GM18502 (cell line): ENCODE measurements around the gene PPP2R5E.
"Not testable (repeated sequence)": the region's sequence is repeated elsewhere in the genome, so short reads cannot be mapped to it uniquely, and the experiment has no call there.

ENCODE experiments used
- ATAC-seq: cut with Tn5 transposase; IDR thresholded peaks from one replicate; pipeline ENCODE4 v1.9.1; 2021; ENCODE audit warnings: mild to moderate bottlenecking; ENCODE audit not compliant: unreplicated experiment, poor library complexity

The PPP2R5E gene

DNA sequence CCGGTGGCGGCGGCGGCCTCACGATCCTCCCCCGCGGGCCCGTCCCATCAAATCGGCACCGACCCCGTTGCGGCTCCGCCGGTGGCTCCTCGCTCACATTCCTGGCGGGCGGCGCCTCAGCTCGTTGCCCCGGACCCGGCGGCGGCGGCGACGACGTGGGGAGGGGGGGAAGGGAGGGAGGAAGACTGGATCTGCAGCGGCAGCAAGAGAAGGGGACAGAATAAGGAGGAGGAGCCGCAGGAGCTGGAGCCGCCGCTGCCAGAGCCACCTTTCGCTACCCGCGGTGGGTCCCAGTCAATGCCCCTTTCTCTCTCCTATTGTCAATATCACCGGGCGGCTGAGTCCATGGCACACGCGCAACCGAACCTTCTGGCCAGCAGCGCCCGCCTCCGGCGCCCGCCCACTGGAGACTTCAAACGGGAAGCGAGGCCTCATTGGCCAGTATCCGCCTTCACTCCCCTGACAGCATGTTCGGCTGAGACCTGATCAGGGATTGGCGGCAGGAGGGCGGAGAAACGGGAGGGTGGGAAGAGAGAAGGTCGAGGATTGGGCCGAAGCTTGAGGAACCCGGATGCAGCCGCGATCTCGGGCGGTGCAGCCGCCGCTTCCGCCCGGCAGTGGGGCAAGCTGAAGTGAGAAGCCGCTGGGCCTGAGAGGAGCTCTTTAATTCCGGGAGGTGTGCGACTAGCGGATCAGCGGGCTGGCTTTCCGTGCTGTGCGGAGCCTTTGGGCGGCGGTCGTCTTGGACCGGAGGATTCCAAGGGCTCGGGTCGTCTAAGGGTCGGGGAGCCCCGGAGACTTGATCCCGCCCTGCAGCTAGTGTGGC is at the start of gene PPP2R5E:
TSS of gene PPP2R5E (minus strand) at position 378 of the 826 bp plus-strand sequence. CDS start 3,692 bp downstream, outside the sequence.
- ATAC-seq, result peak; percentile 96

DNA sequence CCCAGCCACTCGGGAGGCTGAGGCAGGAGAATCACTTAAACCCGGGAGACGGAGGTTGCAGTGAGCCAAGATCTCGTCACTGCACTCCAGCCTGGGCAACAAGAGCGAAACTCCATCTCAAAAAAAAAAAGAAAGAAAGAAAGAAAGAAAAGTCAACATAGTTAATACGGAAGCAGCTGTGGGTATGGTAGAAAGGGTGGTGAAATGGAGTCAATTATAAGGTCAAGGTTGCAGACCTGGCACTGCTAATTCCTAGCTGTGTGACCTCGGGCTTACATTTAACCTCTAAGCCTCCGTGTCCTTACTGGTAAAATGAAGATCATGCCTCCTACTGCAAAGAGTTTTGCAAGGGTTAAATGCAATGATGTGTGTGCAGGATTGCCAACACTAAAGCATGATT is 39.9 kb upstream of the PPP2R5E start:
- not testable (repeated sequence) for ATAC-seq

DNA sequence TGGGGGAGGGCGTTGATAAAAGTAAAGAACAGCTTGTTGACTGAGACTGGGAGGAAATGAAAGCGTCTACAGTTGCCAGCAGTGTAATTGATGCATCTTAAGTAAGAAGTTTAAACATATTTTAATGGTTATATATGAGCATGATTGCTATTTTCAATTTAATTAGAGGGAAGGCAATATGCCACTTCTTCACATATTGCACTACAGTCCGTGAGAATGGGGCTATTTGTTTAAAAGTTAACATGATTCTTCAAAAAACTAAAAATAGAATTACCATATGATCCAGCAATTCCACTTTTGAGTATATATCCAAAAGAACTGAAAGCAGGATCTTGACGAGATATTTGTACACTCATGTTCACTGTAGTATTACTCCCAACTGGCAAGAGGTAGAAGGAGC is 38.3 kb upstream of the PPP2R5E start:
- no peak for ATAC-seq

DNA sequence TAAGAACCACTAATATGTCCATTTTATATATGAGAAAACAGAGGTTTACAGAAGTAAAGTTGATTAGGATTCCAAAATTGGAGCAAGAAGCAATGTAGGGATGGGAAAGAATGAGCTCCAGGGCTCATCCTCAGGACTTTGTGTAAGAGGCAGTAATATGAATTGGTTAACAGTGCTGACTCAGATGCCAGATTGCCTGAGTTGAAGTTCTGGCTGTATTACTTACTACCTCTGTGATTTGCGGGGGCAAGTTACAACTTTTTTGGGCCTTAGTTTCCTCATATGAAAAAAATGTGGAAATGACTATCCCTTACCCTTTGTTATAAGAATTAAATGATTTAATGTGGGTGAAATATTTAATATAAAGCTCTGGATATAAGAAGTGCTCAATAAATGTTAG is 35.1 kb upstream of the PPP2R5E start:
- no peak for ATAC-seq

DNA sequence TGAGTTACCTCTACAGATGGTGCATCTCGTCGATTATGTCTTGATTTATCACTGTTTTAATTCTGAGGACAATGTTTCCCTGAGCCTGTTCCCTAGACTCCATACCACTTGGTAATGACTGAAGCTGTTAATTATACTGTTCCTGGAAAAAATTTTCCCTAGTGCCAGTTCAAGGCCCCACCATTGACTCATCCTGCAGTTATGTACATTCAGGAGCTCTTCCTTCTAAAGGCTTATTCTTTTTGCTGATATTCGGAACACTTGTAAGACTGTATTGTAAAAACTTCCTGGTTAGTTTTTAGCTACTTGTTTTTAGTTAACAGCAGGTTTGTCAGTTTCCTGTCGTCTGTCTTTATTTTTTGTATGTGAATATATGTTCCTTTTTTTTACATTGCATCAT is 30.4 kb upstream of the PPP2R5E start:
- no peak for ATAC-seq

DNA sequence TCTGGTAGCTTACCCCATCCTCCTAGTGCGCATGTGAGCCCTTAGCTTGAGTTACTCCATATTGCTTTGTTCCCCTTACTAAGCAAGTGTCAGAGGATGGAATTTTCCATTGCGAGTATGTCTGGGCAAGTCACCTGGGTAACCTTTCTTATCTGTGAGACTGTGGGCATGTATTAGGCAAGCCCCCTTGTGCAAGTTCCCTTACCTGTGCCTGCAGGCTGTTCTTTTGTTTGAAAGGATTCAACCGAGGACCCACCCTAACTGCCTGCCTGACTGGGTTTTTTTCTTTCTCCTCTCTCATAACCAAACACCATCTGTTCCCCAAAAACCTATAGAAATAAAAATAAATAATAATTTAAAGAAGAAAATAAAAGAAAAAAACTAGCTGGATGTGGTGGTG is 22.3 kb upstream of the PPP2R5E start:
- ATAC-seq, result no peak

DNA sequence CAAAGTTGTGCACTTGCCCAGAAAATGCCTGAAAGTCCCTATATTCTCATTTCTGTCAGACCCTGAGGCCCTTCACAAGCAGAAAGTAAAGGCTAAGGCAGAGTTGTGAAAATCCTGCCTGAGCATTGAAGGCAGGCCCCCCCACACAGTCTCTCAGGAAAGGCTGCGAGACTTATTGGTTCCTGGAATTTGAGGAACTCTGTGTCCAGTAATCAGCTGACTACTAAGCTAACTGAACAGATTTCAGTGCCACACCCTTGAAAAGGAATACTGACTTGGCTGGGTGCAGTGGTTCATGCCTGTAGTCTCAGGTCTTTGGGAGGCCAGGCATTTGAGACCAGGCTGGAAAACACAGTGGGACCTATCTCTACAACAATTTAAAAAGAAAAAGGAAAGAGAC is 21.1 kb upstream of the PPP2R5E start:
- ATAC-seq, result no peak

DNA sequence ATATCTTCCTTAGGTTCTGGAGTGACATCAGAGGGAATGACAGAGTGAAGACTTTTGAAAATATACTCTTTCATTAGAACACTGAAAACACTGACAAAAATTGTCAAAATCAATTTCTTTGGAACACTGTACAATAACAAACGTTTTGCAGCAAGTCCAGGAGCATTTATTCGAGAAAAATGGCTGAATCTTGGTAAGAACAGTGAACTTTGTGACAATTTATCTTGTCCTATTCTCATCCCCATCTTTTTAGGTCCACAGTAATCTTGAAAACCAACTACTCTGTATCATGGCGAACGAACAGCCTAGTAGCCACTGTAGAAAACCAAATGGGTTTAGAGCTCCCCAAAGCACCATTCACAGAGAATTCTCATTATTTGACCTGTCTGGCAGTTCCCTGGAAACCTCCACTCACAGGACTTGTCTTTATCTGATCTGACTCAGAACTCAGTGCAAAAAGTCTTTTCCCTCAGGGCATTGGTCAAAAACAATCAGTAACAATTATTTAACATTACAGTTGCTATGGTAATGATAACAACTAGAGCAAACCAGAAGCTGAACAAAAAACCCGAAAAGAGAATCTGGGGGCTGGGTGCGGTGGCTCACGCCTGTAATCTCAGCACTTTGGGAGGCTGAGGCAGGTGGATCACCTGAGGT is 20.3 kb upstream of the PPP2R5E start:
- no peak for ATAC-seq

DNA sequence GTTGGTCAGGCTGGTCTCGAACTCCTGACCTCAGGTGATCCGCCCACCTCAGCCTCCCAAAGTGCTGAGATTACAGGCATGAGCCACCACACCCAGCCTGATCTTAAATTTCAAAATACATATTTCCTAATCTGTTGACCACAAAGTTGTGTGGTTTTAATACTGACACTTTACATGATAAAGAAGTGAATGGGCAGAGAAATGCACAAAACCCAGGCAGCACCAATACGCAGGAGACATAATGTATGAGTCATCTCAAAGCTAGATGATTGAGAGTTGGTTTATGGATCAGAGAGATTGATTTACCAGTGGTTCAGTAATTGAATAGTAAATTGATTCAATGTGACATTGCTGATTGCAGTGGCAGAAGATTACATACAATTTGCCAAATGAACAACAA is 19.2 kb upstream of the PPP2R5E start:
- no peak for ATAC-seq

DNA sequence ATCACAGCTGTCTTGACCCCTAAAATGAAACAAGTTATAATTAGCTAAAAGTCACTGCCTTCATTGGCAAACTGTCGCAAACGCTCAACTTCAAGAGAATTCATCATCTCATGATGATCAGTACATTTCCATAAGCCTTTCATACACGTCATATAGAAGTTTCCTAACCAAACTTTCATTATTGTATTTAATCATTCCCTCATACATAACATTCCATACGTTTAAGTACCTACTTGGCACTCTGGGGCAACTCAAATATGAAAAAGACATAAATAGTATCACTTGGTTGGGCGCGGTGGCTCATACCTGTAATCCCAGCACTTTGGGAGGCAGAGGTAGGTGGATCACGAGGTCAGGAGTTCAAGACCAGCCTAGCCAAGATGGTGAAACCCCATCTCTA is 12.4 kb upstream of the PPP2R5E start:
- ATAC-seq, result no peak

DNA sequence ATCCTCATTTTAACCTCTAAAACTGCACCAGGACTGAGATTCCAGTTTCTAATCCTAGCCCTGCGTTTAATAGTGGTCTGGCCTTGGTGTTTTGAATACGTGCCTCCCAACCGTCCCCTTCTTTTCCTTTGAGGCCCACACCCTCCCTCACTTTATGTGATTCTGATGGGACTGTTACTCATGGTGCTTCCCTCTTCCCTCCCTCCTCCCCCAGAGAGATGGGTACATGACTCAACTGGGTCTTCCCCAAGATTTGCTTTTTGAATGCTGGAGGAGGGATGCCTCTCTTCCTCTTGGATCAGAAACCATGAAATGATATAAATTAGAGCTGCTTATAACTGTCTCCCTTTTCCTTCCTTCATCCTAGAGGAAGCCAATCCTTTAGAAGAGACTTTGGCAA is 8.2 kb upstream of the PPP2R5E start:
- ATAC-seq, result no peak

DNA sequence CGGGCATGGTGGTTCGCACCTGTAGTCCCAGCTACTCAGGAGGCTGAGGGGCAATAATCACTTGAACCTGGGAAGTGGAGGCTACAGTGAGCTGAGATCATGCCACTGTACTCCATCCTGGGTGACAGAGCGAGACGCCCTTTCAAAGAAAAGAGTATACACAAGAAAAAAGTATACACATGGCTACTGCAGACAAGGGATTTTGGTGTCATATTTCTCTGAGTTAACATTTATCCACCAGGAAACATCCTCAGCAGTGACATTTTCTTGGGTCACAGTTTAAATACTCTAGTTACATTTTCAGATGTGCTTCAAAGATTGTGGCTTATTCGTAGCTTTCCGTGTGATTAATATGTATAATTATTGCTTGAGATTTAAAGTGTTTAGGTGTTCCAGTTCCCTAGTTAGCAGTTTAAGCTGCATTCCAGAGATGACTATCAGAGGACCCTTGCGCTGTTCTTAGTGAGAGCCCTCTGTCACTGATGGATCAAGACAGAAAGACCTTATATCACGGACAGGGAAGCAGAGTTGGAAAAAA is 4.7 kb upstream of the PPP2R5E start:
- ATAC-seq, result no peak

DNA sequence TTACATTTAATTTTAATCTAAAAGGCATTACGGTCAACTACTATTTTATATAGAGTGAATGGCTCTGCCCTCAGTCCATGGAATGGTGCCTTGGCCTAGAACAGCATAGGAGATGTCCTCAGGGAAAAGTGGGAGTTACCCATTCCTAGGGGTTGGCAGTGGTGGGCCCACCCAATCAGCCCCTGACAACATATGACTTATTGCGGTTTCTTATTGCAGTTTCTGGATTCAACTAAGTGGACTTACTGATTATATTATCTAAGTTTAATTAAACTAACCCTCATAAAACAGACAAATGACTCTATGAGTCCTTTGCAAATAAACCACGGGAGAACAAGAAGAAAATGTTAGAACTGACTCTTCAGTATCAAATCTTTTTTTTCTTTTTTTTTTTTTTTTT is 2.3 kb upstream of the PPP2R5E start:
- no peak for ATAC-seq

DNA sequence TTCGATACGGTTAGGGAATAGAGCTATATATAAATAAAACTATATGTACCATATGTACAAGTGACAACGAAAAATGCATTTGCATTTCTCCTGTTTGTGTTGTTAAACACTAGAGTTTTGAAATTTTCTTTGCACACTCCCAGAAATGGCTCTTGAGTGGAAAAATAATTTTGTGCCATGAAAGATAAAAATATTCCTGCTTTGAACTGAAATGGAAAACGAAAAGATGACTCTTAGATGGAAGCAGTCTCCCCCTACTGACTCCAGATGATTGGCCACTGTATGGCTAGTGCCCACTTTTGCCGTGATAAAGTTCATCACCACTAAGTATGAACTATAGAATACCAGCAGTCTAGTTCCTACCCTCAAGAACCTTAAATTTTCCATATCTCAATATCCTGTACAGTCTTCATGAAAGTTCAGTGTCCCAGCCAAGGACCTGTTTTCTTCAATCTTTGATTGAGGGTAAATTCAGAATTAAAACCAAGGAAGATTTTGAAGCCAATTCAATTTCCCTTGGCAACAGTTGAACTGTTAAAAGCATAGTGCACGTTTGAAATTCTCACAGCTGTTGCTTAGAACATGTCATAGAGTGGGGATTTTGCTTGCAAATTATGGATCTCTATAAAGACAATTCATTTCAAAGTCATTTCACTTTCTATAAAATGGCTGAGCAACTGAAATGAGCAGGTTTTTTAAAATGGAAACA is 1.6 kb upstream of the PPP2R5E start:
- ATAC-seq, result no peak

DNA sequence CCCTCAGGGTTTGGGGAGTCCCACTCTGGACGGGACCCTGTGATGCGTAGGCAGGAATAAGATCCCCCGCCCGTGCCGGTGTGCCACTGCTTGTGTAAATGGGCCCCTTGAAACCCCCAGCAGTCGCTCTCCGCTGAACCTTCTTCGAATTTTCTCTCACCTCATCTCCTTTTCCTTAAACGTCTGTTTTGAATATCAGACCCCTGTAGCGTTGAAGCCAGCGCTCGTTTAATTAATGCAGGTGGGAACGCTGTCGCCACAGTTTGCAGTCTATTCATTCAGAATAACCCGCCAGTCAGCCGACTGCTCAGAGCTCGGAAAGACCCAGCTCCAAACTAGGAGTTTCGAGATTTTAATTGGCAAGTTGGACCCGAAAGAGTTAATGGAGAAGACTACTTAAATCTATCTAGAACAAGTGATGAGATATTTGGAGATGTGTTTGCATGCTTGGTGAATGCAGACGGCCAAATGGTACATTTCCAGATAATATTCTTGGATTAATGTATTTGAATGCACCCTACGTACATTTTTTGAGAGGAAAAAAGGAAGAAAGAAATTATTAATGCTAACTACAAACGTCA is 739 bp upstream of the PPP2R5E start:
- peak; percentile 34 for ATAC-seq

DNA sequence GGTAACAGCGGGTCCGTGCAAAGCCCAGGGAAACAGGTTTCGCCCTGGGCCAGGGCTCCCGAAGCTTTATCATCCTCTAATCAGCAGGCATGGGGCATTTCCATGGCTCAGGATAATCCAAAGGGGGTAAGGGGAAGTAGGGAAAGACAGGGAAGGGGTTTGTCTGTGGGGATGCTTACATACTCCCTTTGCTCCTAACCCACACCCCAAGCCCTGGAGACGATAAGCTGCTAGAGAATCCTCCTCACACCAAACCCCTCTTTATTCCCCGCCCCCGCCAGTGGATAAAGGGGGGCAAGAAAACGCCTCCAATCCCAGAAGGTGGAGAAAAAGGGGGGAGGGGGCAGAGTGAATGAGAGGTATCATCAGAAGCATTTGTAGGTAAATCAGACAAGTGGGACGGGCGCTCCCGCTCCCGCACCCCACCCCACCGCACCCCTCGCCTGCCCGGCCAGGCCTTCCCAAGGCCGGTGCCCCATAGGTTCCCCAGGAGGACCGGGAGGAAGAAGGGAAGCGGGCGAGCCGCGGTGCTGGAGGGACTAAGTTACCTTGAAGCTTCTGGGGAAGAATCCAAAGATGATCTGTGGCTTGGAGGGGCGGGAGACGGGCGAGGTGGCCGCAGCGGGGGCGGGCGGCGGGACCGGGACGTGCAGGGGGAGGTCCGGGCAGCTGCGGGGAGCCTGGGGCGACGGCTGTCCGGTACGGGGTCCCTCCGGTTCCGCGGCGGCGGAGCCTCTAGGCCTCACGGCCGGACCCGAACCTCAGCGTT is 762 bp downstream of the PPP2R5E start:
- peak; percentile 6 for ATAC-seq

DNA sequence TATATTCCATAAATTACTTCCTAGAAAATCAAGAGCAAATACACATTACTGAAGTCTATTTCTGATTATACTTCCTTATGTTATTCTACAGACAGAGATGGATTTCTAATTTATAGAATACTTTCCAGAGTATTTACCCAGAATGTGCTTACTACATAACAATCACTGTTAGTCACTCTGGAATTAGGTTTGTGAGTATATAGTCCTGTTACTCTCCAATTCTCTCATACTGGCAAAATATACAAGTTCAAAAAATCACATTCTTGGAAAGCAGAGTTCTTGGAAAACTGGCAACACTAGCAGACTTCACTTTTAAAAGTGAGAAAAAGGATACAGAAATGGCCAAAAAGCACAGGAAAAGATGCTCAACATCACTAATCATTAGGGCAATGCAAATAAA is 7.3 kb downstream of the PPP2R5E start:
- ATAC-seq, result no peak

DNA sequence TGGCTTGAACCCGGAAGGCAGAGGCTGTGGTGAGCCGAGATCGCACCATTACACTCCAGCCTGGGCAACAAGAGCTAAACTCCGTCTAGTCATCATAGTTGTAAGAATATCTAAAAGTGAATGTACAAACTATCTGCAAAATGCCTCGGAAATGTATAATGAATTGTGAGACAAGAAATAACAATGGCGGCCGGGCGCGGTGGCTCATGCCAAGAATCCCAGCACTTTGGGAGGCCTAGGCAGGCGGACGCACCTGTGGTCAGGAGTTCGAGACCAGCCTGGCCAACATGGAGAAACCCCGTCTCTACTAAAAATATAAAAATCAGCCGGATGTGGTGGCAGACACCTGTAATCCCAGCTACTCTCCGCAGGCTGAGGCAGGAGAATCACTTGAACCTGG is 9.7 kb downstream of the PPP2R5E start:
- ATAC-seq, result no peak

DNA sequence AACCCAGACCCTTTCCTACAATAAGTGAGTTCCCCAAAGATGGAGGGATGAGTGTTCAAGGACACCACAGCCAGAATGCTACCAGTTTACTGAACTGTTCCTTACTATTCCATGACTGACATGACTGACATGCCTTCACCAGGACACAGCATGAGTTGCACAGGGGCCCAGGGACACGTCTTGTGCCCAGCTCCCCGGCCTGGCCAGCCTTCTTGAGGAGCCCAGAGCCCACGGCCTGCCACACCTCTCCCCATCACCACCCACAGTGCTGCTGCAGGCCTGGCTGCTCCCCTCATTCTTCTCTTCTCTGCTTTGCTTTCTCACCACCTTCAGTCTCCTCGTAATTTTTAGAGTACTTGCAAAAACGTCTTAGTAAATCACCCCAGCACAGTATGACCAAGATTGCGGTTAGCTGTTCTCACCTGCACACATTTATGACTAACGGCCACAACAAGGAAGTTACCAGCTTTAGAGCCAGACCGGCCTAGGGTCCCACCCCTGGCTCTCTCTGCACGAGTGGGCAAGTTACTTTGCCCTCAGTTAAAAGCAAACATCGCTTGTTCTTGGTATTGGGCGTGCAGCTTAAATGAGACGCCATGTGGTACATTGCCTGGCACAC is 18.5 kb downstream of the PPP2R5E start:
- ATAC-seq, result peak; percentile 95
